ENCODE measurements around the gene PECR. TPM values are rescaled to one million over a fixed set of nuclear protein-coding genes. Genes with fewer than 3 reads are reported as not detected.

The PECR gene
- total and polyA plus RNA-seq, 2 of the 13 experiments (the other 11 are each of a cell fraction or from before 2014, with no cell fraction given), result 151 to 153 TPM

GRCh38 chr2:216117561-216118340 is 36.1 kb upstream of the PECR start:
- H3K79me2 ChIP-seq (ENCODE audit: insufficient read depth, low read length), result peaks cover 41% of the 10 kb centered on the region
- no peak for DNase-seq (ENCODE audit: low spot score)
- H3K27me3 ChIP-seq (ENCODE audit: control insufficient read depth in 1 of 2, insufficient read depth in 2 of 2, low read length in 2 of 2), result no peaks in the 10 kb centered on the region; a peak in 1 of 5 replicates
- FAIRE-seq, result no peak
- CTCF ChIA-PET (ENCODE audit: low intra/inter-chr PET ratio, low total read pairs), result no interaction called here
- 91% methylated on average over 4 of the region's 4 CpGs for WGBS (ENCODE audit: low lambda C conversion rate)
- H3K4me3 ChIP-seq (replicated peaks in 1 of 3; ENCODE audit: insufficient read depth in 1 of 3, low read depth in 2 of 3, low read length in 3 of 3), result no peak overlapping the region
- BruUV-seq (replicated peaks), result no TSS peak
- H4K20me1 ChIP-seq (ENCODE audit: insufficient read depth, low read length), result no peaks in the 10 kb centered on the region
- peaks cover 42% of the 10 kb centered on the region for H3K4me1 ChIP-seq (ENCODE audit: insufficient read depth, low read length)
- H3K4me2 ChIP-seq (ENCODE audit: low read depth, low read length), result no peak overlapping the region
- ATAC-seq, result no peak
- TF ChIP-seq ZMYM2 (CRISPR knock-in tag; IDR thresholded peaks at IDR 0.05), result no peak
- TF ChIP-seq, protein P1, sequence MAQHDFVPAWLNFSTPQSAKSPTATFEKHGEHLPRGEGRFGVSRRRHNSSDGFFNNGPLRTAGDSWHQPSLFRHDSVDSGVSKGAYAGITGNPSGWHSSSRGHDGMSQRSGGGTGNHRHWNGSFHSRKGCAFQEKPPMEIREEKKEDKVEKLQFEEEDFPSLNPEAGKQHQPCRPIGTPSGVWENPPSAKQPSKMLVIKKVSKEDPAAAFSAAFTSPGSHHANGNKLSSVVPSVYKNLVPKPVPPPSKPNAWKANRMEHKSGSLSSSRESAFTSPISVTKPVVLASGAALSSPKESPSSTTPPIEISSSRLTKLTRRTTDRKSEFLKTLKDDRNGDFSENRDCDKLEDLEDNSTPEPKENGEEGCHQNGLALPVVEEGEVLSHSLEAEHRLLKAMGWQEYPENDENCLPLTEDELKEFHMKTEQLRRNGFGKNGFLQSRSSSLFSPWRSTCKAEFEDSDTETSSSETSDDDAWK (CRISPR knock-in tag; IDR thresholded peaks at IDR 0.05), result no peak
- no peak for TF ChIP-seq RBAK (CRISPR knock-in tag; IDR thresholded peaks at IDR 0.05)
- TF ChIP-seq ZFP91 (CRISPR knock-in tag; IDR thresholded peaks at IDR 0.05; ENCODE audit: borderline replicate concordance), result no peak
- no peak for TF ChIP-seq HOXA9 (CRISPR knock-in tag; IDR thresholded peaks at IDR 0.05; ENCODE audit: borderline replicate concordance)
- TF ChIP-seq ZNF589 (CRISPR knock-in tag; conservative IDR thresholded peaks at IDR 0.05), result no peak
- no peak for TF ChIP-seq ZNF749 (CRISPR knock-in tag; IDR thresholded peaks at IDR 0.05; ENCODE audit: borderline replicate concordance)
- TF ChIP-seq CBX1 (IDR thresholded peaks at IDR 0.05; ENCODE audit: low read depth), result no peak
- no peak for TF ChIP-seq NPAS2 (CRISPR knock-in tag; IDR thresholded peaks at IDR 0.05; ENCODE audit: borderline replicate concordance)
- no peak for TF ChIP-seq ZBTB2 (CRISPR knock-in tag; IDR thresholded peaks at IDR 0.05; ENCODE audit: low read depth)
- TF ChIP-seq FOXP1 (IDR thresholded peaks at IDR 0.05), result no peak
- no peak for TF ChIP-seq FOXP1 (CRISPR knock-in tag; IDR thresholded peaks at IDR 0.05)
- TF ChIP-seq CEBPB (IDR thresholded peaks at IDR 0.05; ENCODE audit: borderline replicate concordance, low read depth, low read length), result no peak
- no peak for TF ChIP-seq ZNF263 (CRISPR knock-in tag; IDR thresholded peaks at IDR 0.05)
- no peak for TF ChIP-seq BATF2 (CRISPR knock-in tag; IDR thresholded peaks at IDR 0.05)
- POLR2A ChIA-PET, result interaction anchor here (1.4 kb wide), 1 partner anchor 9 kb away, joined by 3 read pairs; the partner anchor contains the start of gene XRCC5
- in situ Hi-C loops (cut with HindIII; ENCODE audit: extremely low pct_ligation_motif_present, low pct_unique_long_range_greater_than_20kb), result no loop called here
- intact Hi-C loops (cut with micrococcal nuclease; ENCODE audit: unreplicated experiment), result no loop called here
- H3K9ac ChIP-seq (ENCODE audit: insufficient read depth, low read depth, low read length), result no peak overlapping the region
- peaks cover 24 to 86% of the 10 kb centered on the region in 2 experiments for H3K36me3 ChIP-seq (replicated peaks in 1 of 2; ENCODE audit: control insufficient read depth in 1 of 2, insufficient read depth in 2 of 2, low read length in 2 of 2)
- no peak overlapping the region for H2AFZ ChIP-seq (ENCODE audit: low read length)
- H3K9me3 ChIP-seq (ENCODE audit: low read length), result no peaks in the 10 kb centered on the region
- H3K27ac ChIP-seq (ENCODE audit: extremely low read length, insufficient read depth, low read length), result no peak overlapping the region
